Activated naive CD4-positive, alpha-beta T cell treated with anti-CD3 and anti-CD28 coated beads, Interleukin-2, amount 50 U/mL, for 16 hours (primary cell): ENCODE measurements around the gene HSP90B1.

Experiments used
- DNase-seq: peaks from one replicate; pipeline ENCODE4 v3.0.0-alpha.2; 2020

HSP90B1 gene

DNA sequence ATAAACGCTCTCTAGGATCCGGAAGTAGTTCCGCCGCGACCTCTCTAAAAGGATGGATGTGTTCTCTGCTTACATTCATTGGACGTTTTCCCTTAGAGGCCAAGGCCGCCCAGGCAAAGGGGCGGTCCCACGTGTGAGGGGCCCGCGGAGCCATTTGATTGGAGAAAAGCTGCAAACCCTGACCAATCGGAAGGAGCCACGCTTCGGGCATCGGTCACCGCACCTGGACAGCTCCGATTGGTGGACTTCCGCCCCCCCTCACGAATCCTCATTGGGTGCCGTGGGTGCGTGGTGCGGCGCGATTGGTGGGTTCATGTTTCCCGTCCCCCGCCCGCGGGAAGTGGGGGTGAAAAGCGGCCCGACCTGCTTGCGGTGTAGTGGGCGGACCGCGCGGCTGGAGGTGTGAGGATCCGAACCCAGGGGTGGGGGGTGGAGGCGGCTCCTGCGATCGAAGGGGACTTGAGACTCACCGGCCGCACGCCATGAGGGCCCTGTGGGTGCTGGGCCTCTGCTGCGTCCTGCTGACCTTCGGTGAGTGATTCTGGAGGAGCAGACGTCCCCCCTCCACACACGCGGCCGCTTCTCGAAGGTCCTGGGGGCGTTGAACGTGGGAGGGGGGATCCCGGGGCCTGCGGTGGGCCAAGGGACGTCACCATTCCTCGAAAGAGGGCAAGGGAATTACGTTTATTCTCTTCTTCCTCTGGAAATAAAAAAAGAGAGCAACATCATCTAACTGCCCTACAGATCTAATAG is at the start of gene HSP90B1:
Gene HSP90B1 (plus strand): TSS at position 377 of the 753 bp plus-strand sequence. CDS start 106 bp downstream, at position 483.
- peak; percentile 100 for DNase-seq

DNA sequence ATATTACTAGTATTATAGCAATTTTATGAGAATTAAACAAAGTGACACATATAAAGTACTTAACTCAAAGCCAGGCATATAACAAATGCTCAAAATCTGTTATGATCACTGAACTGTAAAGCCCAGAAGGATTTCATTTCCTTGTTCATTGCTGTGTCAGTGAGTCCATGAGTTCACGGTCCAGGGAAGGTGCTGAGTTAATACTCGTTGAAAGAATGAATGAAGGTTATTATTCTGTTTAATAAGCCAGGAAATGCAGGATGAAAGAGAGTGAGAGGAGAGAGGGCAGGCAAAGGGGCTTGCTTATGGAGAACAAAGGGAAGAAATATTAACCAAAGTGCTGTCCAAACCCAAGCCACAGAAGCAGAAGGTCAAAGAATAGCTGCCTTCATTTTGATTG is 48.9 kb upstream of the HSP90B1 start:
- DNase-seq = no peak

DNA sequence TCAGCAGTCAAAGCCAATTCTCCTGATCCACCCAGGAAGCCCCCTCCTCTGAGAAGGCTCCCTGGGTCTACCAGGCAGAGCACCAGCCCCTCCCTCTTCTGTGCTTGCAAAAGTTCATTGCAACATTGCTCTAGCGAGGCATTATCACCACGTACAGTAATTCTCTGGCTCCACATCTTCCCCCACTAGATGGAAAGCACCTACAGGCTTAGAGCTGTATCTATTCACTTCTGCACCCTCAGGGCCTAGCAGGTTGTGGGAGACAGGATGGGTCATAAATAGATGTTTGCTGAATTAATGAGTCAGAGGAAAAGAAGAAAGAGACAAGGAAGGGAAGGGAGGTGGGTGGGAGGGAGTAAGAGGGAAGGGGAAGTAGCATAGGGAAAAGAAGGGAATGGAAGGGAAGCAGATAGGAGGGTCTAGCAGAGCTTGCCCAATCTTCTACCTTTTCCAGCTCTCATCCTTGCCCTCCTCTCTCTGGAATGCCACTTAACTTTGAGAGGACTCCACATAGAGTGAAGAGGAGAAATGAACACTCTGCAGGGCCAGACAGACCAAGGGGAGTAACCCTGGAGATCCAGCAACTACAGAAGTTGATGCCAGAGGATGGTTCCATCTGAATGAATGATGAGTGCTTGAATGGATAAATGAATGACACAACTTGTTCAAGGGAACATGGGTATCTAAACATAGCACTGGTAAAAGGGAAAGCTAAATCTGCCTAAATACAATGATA is 47.2 kb upstream of the HSP90B1 start:
- DNase-seq = no peak

DNA sequence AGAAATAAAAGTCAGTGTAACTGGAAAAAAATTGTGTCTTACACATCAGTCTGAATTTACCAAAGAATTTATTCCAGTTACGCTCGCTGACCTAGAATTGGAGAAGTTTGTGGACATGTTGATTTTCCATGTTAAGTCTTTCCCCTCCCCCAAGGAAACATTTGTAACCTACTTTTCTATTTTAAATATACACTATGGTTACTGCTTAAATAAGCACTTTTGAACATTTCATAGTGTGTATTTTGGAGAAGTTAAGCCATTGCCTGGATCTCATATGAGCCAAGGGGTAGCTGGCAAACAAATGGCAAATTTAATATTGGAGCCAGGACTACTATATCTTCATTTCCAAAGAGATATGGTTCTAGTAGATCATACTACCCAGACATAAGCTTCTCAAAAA is 46.3 kb upstream of the HSP90B1 start:
- no peak for DNase-seq

DNA sequence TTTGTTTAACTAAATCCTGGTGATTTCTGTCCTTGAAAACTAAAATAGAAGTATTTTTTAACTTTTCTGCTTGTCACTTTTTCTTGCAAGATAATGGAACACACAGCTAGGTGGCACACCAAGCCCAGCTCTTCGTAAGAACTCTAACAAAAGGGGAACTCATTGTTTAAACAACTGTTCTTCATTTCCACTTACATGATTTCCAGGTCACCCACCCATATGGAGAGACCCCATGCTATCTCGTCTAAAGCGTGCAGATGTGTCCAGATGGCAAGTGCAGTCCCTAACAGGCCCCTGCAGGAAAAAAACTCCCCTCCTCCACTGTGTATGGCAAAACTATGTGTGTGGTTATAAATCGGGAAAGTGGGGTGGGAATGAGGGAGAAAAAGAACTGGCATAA is 45.9 kb upstream of the HSP90B1 start:
- peak; percentile 32 for DNase-seq

DNA sequence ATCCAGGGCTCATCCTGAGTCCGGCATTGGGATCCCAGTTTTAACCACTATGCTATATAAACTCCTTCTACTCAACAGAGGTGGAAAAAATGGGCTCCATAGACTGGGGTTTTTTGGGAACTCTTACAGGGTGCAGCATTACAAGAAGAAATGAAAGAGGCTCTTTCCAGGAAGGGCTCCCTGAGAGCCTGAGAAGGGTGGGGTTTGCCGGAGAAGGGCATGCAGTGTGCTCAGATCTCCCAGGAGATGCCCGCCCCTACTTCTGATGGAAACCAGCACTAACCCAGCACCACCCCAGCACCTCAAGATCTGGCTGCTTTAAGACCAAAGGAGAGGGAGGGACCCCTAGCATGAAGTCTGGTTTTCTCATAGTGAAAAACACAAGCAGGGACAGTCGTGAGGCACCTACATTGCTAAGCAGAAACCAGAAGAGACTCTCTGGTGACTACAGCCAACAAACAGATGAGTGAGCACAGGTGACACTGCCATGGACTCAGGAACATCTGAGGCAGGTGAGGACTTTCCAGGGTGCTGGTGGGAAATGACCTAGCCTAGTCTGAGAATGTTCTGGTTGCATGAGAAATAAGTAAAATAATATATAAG is 43.9 kb upstream of the HSP90B1 start:
- DNase-seq = no peak

DNA sequence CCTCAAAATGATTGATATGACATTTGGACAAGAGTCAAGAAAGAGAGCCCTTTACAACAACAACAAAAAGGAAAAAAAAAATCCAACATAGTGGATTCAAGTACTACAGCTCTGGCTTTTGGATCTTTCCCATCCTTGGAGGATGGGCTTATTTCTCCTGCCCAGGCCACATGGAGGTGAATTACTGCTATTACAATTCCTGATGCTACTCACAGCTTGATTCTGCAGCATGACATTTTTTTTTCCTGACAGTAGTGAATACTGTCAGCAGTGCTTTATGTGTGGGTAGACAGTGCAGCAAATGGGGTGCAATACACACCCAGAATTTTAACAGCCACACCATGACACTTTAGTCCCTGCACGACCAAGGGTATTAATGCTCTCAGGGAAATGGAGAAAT is 42.5 kb upstream of the HSP90B1 start:
- DNase-seq = no peak

DNA sequence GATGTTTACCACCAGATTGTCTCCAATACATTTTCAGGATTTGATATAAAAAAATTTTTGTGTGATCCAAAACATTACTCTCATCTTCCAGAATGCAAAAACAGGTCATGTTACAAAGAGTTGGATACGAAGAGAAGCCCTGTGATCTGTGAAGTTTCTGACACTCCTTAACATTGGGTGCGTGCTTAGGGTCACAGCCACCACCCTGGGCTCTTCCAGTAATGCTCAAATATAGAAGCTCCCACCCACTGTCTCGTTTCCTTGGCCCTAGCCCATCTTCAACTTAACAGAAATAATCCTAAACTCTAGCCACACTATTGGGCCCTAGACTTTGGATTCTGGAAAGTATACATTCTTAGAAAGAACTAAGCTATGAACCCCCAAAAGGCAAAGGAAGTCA is 32.9 kb upstream of the HSP90B1 start:
- DNase-seq = no peak

DNA sequence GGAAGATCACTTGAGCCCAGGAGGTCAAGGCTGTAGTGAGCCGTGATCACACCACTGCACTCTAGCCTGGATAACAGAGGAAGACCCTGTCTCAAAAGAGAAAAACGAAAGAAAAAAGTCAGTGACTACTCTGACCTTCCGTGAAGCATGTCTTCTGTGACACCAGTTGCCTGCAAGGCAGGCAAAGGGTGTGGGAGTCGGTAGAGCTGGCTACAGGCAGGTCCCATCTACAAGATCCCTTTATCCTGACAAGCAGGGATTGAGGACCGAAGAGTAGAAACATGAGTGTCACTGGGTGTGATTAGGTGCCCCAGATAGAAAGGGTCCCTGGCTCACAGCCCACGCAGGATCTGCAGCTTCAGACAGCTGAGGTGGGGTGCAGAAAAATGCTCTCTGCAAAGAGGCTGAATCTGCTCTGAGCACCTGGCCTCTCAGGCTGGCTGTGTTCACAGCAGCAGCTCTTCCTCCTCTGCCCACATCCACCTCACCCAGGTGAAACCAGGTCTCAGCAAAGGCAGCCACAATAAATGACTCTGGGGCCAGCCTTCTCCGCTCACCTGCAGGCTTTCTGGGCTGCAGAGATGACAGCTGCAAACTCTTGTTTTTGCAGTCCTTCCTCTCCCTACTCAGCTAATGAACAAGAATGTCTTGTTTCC is 28.6 kb upstream of the HSP90B1 start:
- peak; percentile 14 for DNase-seq

DNA sequence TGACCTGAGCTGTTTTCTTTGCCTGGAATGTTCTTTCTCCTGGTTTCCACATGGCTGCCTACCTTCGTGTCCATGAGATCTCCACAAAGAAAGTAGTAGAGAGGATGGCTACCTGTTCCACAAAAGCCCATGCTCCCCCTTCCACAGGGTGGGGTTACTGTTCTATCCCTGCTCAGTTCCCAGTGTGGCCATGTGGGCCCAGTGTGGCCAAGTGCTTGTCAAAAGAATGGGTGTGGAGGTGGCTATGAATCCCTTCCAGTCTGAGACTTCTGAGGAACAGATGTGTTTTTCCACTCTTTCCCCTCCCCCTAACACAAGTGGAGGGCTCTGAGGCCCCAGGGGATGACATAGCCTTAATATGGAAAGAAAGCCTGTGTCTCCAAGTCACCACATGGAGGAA is 26.2 kb upstream of the HSP90B1 start:
- no peak for DNase-seq

DNA sequence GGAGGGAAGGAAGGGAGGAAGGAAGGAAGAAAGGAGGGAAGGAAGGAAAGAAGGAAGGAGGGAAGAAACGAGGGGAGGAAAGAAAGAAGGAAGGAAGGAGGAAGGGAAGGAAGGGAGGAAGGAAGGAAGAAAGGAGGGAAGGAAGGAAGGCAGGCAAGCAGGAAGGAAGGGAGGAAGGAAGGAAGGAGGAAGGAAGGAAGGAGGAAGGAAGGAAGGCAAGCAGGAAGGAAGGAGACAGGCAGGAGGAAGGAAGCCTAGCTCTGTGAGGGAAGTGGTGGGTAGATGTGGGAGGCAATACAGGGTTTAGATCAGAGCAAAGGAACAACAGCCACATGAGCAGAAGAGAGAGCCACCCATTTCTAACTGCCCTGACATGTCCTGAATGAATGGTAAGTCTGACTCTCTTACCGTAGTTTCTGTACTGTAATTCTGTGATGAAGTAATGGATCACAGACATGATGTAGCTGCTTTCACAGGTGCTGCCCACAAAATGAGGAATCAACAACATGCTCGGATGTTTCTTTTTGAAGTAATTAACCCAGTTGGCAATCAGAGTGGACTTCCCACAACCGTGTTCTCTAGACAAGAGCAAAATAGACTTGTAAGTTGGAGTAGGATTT is 24.4 kb upstream of the HSP90B1 start:
- no peak for DNase-seq

DNA sequence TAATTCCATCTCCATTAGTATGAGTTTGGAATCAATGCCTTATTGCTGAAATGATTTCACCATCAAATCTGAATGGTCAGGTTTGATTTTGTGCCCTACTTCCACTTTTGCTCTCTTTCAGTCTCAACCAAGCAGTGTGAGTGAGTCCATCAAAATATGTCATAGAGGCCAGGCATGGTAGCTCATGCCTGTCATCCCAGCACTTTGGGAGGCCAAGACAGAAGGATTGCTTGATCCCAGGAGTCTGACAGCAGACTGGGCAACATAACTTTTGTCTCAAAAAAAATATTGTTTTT is 22.0 kb upstream of the HSP90B1 start:
- no peak for DNase-seq

DNA sequence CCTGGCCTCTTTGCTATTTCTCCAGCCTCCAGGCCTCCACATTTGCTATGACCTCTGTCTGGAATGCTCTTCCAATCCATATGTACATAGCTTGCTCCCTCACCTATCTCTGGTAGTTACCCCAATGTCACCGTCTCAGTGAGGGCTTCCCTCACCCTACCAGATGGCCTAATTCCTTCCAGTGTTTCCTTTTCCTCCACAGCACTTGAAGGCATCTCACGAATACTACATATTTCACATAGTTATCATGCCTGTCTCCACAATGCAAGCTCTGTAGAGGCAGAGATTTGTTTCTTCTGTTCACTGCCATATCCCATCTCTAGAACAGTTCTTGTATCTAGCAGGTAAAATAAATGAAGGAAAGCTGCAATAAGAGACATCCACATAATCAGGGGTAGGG is 21.3 kb upstream of the HSP90B1 start:
- DNase-seq = no peak

DNA sequence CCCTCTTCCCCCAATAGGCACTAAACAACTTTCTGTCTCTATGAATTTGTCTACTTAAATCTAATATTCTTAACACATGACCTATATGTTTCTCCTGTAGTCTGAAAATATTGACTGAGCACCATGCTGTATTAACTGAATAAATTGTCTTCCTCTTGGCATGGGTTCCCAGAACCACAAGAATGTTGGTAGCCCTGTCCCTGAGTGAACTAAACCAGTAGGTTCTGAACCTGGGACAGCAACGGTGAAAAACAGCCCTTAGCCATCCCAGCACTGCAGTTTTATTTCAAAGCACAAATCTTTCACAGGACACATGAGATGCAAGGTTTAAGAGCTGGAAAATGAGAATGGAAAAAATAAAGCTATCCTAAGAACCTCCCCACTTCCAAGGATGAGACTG is 20.4 kb upstream of the HSP90B1 start:
- no peak for DNase-seq

DNA sequence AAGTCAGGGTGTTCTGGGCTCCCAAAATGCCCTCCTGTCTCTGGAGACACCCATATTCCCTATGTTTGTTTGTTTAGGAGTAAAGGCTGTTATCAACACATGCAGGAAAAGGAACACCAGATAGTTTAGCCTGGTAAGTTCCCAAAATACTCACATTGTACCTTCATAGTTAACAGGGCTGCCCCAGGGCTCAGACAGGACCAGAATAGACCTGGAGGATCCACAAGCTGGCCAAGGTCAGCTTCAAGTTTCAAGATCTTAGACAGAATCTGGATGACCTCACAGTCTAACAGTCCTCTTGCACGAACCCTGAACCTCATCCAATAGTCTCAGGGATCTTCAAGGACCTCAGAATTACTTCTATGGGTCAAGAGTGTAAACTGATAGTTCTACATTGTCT is 18.1 kb upstream of the HSP90B1 start:
- DNase-seq = no peak

DNA sequence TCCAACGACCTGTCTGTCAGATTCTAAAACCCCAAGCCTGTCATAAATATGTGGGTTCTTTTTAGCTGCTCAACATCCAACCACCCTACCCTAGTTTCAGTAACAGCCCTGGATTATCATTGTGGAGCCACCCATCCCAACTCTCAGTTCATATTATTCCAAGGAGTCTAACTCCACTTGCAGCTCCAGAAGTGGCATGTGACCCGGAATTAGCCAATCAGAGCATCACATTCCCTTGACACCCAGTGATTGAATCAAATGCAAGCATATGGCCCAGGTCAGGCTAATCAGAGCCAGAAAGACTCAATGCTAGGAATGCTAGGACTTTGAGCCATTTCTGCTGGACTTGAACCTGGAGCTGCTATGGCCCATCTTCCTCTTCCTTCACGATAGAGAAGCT is 17.1 kb upstream of the HSP90B1 start:
- no peak for DNase-seq

DNA sequence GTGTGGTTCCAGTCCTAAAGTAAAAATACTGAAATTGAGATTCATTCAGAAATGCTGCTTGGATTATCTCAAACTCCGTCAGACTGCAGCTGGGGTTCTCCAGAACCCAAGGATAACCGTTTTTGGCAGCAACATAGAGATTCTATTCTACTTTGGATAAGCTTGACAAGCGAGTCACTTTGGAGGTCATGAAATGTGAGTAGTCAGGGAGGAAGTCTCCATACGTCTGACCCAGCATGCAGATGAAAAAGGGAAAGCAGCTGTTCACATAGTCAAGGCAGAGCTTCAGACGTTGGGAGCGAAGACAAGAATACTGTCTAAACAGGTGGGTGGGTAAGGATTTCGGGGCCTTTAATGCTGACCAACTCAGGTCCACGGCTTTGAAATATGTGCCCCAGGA is 14.9 kb upstream of the HSP90B1 start:
- no peak for DNase-seq

DNA sequence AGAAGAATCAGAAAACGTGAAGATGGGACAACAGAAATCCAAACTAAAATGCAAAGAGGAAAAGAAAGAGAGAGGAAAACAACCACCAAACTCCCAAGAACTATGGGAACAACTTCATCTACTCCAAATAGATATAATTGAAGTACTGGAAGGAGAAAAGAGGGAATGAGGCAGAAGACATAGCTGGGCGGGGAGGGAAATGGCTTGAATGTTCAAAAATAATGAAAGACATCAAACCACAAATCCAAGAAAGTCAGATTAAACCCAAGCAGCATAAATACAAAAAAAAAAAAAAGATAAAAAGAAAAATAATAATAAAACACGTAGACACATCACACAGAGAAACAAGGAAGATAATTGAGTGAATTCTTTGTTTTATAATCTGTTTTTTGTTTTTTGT is 12.3 kb upstream of the HSP90B1 start:
- no peak for DNase-seq

DNA sequence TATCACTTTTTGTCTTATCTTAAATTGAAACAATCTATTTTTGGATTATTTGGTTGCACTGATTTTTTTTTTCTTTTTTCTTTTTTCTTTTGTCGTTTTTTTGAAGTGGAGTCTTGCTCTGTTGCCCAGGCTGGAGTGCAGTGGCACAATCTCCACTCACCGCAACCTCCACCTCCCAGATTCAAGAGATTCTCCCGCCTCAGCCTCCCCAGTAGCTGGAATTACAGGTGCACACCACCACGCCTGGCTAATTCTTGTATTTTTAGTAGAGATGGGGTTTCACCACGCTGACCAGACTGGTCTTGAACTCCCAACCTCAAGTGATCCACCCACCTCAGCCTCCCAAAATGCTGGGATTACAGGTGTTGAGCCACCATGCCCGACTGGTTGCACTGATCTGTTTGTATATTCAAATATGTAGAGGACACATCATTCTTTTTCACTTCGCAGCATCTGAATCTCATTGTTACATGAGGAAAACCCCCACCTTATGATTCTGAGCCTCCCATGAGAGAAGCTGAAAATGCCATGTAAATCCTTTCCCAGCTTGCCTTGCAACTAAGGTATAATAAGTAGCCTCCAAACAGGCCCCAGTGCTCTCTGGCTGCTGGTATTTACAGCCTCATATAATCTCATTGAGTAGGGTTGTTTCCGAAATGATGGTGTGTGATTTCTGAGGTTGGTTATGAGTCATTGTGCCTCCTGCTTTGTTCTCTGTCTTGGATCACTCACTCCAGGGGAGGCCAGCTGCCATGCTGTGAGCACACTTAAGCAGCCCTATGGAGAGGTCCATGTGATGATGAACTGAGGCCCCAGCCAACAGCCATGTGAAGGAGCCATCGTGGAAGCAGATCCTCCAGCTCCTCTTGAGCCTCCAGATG is 5.2 kb upstream of the HSP90B1 start:
- DNase-seq = peak; percentile 50

DNA sequence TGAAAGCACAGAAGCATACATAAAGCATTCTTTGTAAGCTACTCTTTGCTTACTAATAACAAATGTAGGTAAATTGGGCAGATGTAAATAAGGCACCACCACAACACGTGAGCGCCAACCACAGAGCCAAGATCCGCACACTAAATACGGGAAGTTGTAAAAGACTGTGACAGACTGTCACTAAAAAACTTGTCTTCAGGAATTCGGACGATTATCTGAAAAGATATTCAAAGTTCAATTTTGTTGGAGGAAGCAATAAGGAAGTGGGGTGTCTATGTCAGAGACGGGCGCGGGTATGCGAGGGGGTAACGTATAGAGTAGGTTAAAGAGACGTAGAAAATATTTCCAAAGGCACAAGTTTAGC is 1.5 kb upstream of the HSP90B1 start:
- peak; percentile 48 for DNase-seq

DNA sequence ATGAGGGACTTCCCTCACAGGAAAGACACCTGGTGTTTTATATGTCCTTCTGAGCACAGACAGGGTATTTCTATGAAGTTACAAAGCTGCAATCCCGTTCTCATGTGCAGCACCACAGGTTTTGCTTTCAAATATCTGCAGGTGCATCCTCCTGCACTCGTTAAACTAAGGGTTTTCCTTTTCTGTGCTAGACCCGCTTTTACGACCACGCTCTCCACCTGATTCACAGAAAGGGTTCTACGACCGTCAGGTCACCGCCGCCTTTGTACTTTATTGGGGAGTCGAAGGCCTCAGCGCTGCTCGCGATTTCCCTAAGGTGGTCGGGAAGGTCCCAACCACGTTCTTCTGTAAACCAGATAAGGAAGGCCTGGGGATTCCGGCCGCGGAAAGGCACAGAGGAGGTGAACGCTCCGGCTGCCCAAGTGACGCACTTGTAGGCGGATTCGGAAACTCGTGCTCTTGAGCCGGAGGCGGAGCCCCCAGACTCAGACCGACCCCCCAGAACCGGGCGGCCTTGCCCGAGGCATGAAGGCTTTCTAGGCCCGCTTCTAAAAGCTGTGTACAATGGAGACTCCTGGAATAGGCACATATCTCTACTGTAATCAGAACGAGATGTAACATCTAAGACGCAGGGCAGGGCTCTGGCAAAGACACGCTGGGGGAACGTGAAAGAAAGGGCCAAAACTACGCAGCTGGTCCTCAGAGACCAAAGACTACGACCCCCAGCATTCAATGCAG is 995 bp upstream of the HSP90B1 start:
- DNase-seq = peak; percentile 81

DNA sequence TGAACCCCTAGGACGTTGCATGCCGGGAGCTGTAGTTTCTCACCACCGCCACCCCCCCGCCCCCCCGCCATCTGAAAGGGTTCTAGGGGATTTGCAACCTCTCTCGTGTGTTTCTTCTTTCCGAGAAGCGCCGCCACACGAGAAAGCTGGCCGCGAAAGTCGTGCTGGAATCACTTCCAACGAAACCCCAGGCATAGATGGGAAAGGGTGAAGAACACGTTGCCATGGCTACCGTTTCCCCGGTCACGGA is 501 bp upstream of the HSP90B1 start:
- DNase-seq = no peak
